OCI-LY1 (cell line): ENCODE data around the gene ZNF518A.

Experiments
- H2AFZ ChIP-seq: fragments of 200-600 bp; sonication (generic), shearing (Covaris generic); 2 replicates; pipeline ENCODE4 v1.6.0; 2014; ENCODE audit warnings: antibody characterized with exemption, mild to moderate bottlenecking, low read length
- H3F3A ChIP-seq: fragments of 200-600 bp; sonication (generic), shearing (Covaris generic); 2 replicates; pipeline ENCODE4 v1.6.0; 2014; ENCODE audit warnings: mild to moderate bottlenecking, antibody characterized with exemption, low read length, moderate library complexity; ENCODE audit not compliant: insufficient read depth
- H3K27ac ChIP-seq: fragments of 200-600 bp; sonication (generic); 2 replicates; pipeline ENCODE4 v1.5.1; 2014; ENCODE audit warnings: low read length, mixed run types, mild to moderate bottlenecking, low read depth; ENCODE audit not compliant: poor library complexity, severe bottlenecking
- H3K27me3 ChIP-seq: fragments of 200-600 bp; sonication (generic); 2 replicates; pipeline ENCODE4 v1.6.0; 2014; ENCODE audit warnings: antibody characterized with exemption, mild to moderate bottlenecking, low read length, moderate library complexity; ENCODE audit not compliant: insufficient read depth
- H3K36me3 ChIP-seq: fragments of 200-600 bp; sonication (generic); 2 replicates; pipeline ENCODE4 v1.6.1; 2014; ENCODE audit warnings: mild to moderate bottlenecking, antibody characterized with exemption, low read length, moderate library complexity, mixed read lengths; ENCODE audit not compliant: insufficient read depth
- H3K4me1 ChIP-seq: fragments of 200-600 bp; sonication (generic); 2 replicates; pipeline ENCODE4 v1.5.1; 2014; ENCODE audit warnings: mild to moderate bottlenecking, low read length, moderate library complexity; ENCODE audit not compliant: insufficient read depth, severe bottlenecking
- H3K4me2 ChIP-seq: fragments of 200-600 bp; sonication (generic), shearing (Covaris generic); 2 replicates; pipeline ENCODE4 v1.6.1; 2014; ENCODE audit warnings: low read length
- H3K4me3 ChIP-seq: fragments of 200-600 bp; sonication (generic); 2 replicates; pipeline ENCODE4 v1.5.1; 2014; ENCODE audit warnings: low read length, low read depth, mild to moderate bottlenecking, mixed read lengths; ENCODE audit not compliant: poor library complexity, severe bottlenecking
- H3K79me2 ChIP-seq: fragments of 200-600 bp; shearing (Covaris generic); 2 replicates; pipeline ENCODE4 v1.6.1; 2016; ENCODE audit warnings: mixed run types, low read length, mixed read lengths; ENCODE audit not compliant: insufficient read depth
- H3K9ac ChIP-seq: fragments of 200-600 bp; sonication (generic), shearing (Covaris generic); 2 replicates; pipeline ENCODE4 v1.6.1; 2014; ENCODE audit warnings: mild to moderate bottlenecking, low read length, mixed read lengths
- H3K9me2 ChIP-seq: fragments of 200-600 bp; sonication (generic), shearing (Covaris generic); 2 replicates; pipeline ENCODE4 v1.6.1; 2014; ENCODE audit warnings: low read depth, mild to moderate bottlenecking, low read length, mixed read lengths
- H3K9me3 ChIP-seq: fragments of 200-600 bp; shearing (Covaris generic); 2 replicates; pipeline ENCODE4 v1.6.1; 2014; ENCODE audit warnings: low read length, mixed read lengths
- H4K20me1 ChIP-seq: fragments of 200-600 bp; sonication (generic), shearing (Covaris generic); 2 replicates; pipeline ENCODE4 v1.6.0; 2016; ENCODE audit warnings: mild to moderate bottlenecking, low read length; ENCODE audit not compliant: insufficient read depth
- EZH2 ChIP-seq: fragments of 200-600 bp; sonication (generic), shearing (Covaris generic); IDR thresholded peaks from 2 replicates; pipeline ENCODE4 v1.8.0; 2017; ENCODE audit warnings: borderline replicate concordance, mixed run types, mild to moderate bottlenecking, antibody characterized with exemption, low read length, moderate library complexity, mixed read lengths
- TF ChIP-seq, protein P1 (sequence below): fragments of 200-600 bp; sonication (generic), shearing (Covaris generic); IDR thresholded peaks from 2 replicates; pipeline ENCODE4 v1.5.1; 2017; ENCODE audit warnings: mild to moderate bottlenecking, antibody characterized with exemption, low read length, moderate library complexity, mixed read lengths

ZNF518A gene

DNA sequence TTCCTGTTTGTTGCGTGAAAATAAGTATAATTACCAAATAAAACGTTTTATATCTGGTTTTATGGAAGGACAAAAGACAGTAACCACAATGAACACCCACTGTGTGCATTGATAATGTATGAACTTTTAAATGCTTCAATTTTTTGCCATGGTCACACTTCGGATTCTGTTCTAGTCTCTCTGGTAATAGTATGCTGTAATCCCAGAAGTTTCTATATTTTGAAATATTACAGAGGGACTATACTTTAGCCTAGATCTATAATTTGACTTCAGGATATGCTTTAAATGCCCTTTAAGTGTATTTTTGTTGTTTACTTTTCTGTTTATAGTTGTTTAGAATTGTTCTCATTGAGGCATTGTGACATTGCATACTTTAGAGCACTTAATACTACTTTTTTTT is 1.5 kb downstream of the ZNF518A start:
- no peak overlapping the region for H2AFZ ChIP-seq
- H4K20me1 ChIP-seq, result no peaks in the 10 kb centered on the region
- no peak overlapping the region for H3K27ac ChIP-seq
- H3K4me3 ChIP-seq, result peak overlapping the region; percentile 92
- peaks cover 11% of the 10 kb centered on the region for H3K79me2 ChIP-seq
- TF ChIP-seq, protein P1, sequence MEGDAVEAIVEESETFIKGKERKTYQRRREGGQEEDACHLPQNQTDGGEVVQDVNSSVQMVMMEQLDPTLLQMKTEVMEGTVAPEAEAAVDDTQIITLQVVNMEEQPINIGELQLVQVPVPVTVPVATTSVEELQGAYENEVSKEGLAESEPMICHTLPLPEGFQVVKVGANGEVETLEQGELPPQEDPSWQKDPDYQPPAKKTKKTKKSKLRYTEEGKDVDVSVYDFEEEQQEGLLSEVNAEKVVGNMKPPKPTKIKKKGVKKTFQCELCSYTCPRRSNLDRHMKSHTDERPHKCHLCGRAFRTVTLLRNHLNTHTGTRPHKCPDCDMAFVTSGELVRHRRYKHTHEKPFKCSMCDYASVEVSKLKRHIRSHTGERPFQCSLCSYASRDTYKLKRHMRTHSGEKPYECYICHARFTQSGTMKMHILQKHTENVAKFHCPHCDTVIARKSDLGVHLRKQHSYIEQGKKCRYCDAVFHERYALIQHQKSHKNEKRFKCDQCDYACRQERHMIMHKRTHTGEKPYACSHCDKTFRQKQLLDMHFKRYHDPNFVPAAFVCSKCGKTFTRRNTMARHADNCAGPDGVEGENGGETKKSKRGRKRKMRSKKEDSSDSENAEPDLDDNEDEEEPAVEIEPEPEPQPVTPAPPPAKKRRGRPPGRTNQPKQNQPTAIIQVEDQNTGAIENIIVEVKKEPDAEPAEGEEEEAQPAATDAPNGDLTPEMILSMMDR, result no peak
- TF ChIP-seq EZH2, result no peak
- H3K27me3 ChIP-seq, result no peaks in the 10 kb centered on the region
- H3K9me2 ChIP-seq, result no peaks in the 10 kb centered on the region
- peak overlapping the region; percentile 74 for H3K4me2 ChIP-seq
- H3K4me1 ChIP-seq, result peaks cover 17% of the 10 kb centered on the region
- peak overlapping the region; percentile 97 for H3K9ac ChIP-seq
- no peaks in the 10 kb centered on the region for H3K9me3 ChIP-seq
- peaks cover 28% of the 10 kb centered on the region; the same call in 1 of the 2 replicates for H3K36me3 ChIP-seq
- H3F3A ChIP-seq, result no peaks in the 10 kb centered on the region

DNA sequence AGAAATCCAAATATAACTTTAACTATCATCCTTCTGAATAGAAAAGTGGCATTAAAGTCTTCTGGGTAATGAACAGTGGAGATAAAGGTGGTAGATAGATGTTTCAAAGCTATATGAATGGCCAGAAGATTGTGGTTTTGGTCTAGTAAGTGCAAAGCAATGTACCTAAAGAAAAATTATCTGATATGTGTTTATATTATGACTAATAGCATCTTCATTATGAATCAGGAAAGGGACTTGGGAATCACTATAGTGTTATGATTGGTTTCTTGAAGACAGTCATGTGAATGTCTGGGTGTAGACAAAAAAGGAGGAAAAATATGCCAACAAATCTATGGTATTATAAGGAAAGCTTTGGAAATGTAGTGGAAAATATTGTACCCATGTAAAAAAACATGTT is 3.0 kb downstream of the ZNF518A start:
- Histone ChIP-seq H2AFZ (no peak overlapping the region), H3K36me3 (peaks cover 38% of the 10 kb centered on the region; the same call in 1 of the 2 replicates), H3K4me2 (no peak overlapping the region), H3K4me3 (no peak overlapping the region), H3K9me3 (no peaks in the 10 kb centered on the region), H4K20me1 (no peaks in the 10 kb centered on the region), H3K9ac (no peak overlapping the region), H3K27me3 (no peaks in the 10 kb centered on the region), H3K4me1 (peaks cover 17% of the 10 kb centered on the region), H3K9me2 (no peaks in the 10 kb centered on the region), H3F3A (no peaks in the 10 kb centered on the region), H3K79me2 (peaks cover 11% of the 10 kb centered on the region), H3K27ac (no peak overlapping the region)
- TF ChIP-seq, protein P1, result no peak

DNA sequence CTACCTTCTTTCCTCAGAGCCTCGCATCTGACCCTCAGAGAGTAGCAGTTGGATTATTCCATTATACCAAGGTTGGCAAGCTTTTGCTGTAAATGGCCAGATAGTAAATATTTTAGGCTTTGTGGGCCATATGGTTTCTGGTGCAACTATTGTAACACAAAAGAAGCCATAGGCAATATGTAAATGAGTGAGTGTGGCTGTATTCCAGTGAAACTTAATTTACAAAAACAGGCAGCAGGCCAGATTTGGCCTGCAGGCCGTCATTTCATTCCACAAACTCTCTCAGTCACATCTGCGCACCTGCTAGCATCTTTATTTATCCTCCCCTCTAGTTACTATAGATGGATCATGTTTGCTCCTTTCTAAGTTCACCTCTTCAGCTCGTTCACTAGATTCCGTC is 6.7 kb downstream of the ZNF518A start:
- Histone ChIP-seq H3K9ac (no peak overlapping the region), H3K36me3 (peaks cover 41% of the 10 kb centered on the region; the same call in 1 of the 2 replicates), H3K27ac (no peak overlapping the region), H2AFZ (no peak overlapping the region), H3K4me1 (peaks cover 3% of the 10 kb centered on the region), H3K27me3 (no peaks in the 10 kb centered on the region), H3K9me2 (no peaks in the 10 kb centered on the region), H3K4me2 (no peak overlapping the region), H3F3A (no peaks in the 10 kb centered on the region), H3K9me3 (no peaks in the 10 kb centered on the region), H3K4me3 (no peak overlapping the region), H4K20me1 (no peaks in the 10 kb centered on the region), H3K79me2 (0 out of 2 replicates have a peak, but pooled peaks cover 1% of the 10 kb centered on the region)
- TF ChIP-seq, protein P1, result no peak
- TF ChIP-seq EZH2, result no peak
